SK-N-SH (cell line): ENCODE results near the gene KIF11. TPM values are rescaled to one million over a fixed set of nuclear protein-coding genes. Genes with fewer than 3 reads are reported as not detected.
"Not testable (repeated sequence)": the region's sequence is repeated elsewhere in the genome, so short reads cannot be mapped to it uniquely, and the experiment has no call there.

Experiments
- CTCF ChIA-PET: fragments of 300-600, 350-600 bp; formaldehyde crosslinking; extraction: SDS; loops from one replicate; lab custom pipeline; 2021; lab: Yijun Ruan, JAX
- POLR2A ChIA-PET: fragments of 350-600 bp; sonication (Branson Sonifier 250); formaldehyde crosslinking; extraction: SDS; loops from one replicate; lab custom pipeline; 2020; ENCODE audit warnings: antibody characterized with exemption, inconsistent platforms; lab: Yijun Ruan, JAX
- DNase-seq: peaks from one replicate; pipeline ENCODE4 v3.0.0; 2012
- H2AFZ ChIP-seq: fragments of 200-600 bp; sonication (generic); 2 replicates; pipeline ENCODE4 v1.8.1; 2016; ENCODE audit warnings: antibody characterized with exemption, mild to moderate bottlenecking, low read depth
- H3F3A ChIP-seq: fragments of 200-600 bp; sonication (generic); replicated peaks from 2 replicates; pipeline ENCODE3; 2016; ENCODE audit warnings: antibody characterized with exemption, mild to moderate bottlenecking; ENCODE audit not compliant: insufficient read depth
- H3K27ac ChIP-seq, 2 experiments: fragments of 200-500 bp in 1 of 2; fragments of 200-600 bp in 1 of 2; sonication (Bioruptor generic) in 1 of 2; sonication (generic), shearing (Covaris generic) in 1 of 2; 2 replicates each; pipeline versions ENCODE4 v1.5.1 to v1.6.1; 2014 to 2016; ENCODE audit warnings: low read depth in 2 of 2, inconsistent platforms in 1 of 2, low read length in 1 of 2, mild to moderate bottlenecking in 1 of 2, mixed read lengths in 1 of 2
- H3K27me3 ChIP-seq: fragments of 200-600 bp; sonication (generic), shearing (Covaris generic); 2 replicates; pipeline ENCODE4 v1.6.1; 2016; ENCODE audit warnings: mixed run types; ENCODE audit not compliant: insufficient read depth
- H3K36me3 ChIP-seq, 2 experiments: fragments of 200-500 bp in 1 of 2; fragments of 200-600 bp in 1 of 2; sonication (Bioruptor generic) in 1 of 2; sonication (generic) in 1 of 2; replicated peaks in 1 of 2; 2 replicates each; pipeline versions ENCODE3 to v1.5.1; 2014 to 2016; ENCODE audit warnings: low read length in 1 of 2, mild to moderate bottlenecking in 1 of 2; ENCODE audit not compliant: insufficient read depth in 2 of 2, control insufficient read depth in 1 of 2
- H3K4me1 ChIP-seq, 2 experiments: fragments of 200-500 bp in 1 of 2; fragments of 200-600 bp in 1 of 2; sonication (Bioruptor generic) in 1 of 2; sonication (generic), shearing (Covaris generic) in 1 of 2; 2 replicates each; pipeline versions ENCODE4 v1.5.1 to v1.6.1; 2014 to 2016; ENCODE audit warnings: low read depth in 1 of 2, low read length in 1 of 2, mixed run types in 1 of 2; ENCODE audit not compliant: insufficient read depth in 2 of 2, control insufficient read depth in 1 of 2
- H3K4me2 ChIP-seq: fragments of 200-600 bp; sonication (generic), shearing (Covaris generic); 2 replicates; pipeline ENCODE4 v1.6.1; 2017; ENCODE audit warnings: mixed run types
- H3K4me3 ChIP-seq, 2 experiments: fragments of 200-500 bp in 1 of 2; fragments of 200-600 bp in 1 of 2; sonication (Bioruptor generic) in 1 of 2; sonication (generic), shearing (Covaris generic) in 1 of 2; 2 replicates each; pipeline versions ENCODE4 v1.5.1 to v1.8.1; 2014 to 2016; ENCODE audit warnings: low read depth in 2 of 2, inconsistent platforms in 1 of 2, low read length in 1 of 2, mild to moderate bottlenecking in 1 of 2, mixed read lengths in 1 of 2, moderate library complexity in 1 of 2
- H3K79me2 ChIP-seq: fragments of 200-600 bp; sonication (generic); 2 replicates; pipeline ENCODE4 v1.8.1; 2017; ENCODE audit warnings: mild to moderate bottlenecking; ENCODE audit not compliant: insufficient read depth
- H3K9ac ChIP-seq: fragments of 200-600 bp; sonication (generic); 2 replicates; pipeline ENCODE4 v1.6.1; 2017; ENCODE audit warnings: mixed run types
- H3K9me2 ChIP-seq: fragments of 200-600 bp; sonication (generic); 2 replicates; pipeline ENCODE4 v1.6.1; 2017; ENCODE audit warnings: mixed run types
- H3K9me3 ChIP-seq: fragments of 200-600 bp; sonication (generic); 2 replicates; pipeline ENCODE4 v1.6.1; 2017; ENCODE audit warnings: mixed run types, mild to moderate bottlenecking, moderate library complexity
- H4K20me1 ChIP-seq: fragments of 200-600 bp; sonication (generic); 2 replicates; pipeline ENCODE4 v1.6.1; 2017; ENCODE audit warnings: mild to moderate bottlenecking, mixed run types; ENCODE audit not compliant: insufficient read depth
- ELF1 ChIP-seq: IDR thresholded peaks from 2 replicates; pipeline ENCODE4 v1.4.0; 2012
- EP300 ChIP-seq, 2 experiments: IDR thresholded peaks; 2 replicates each; pipeline versions ENCODE4 v1.4.0 to v1.6.1; 2012; ENCODE audit warnings: borderline replicate concordance in 1 of 2, low read depth in 1 of 2, low read length in 1 of 2
- JUND ChIP-seq: IDR thresholded peaks from 2 replicates; pipeline ENCODE4 v1.4.0; 2012
- MXI1 ChIP-seq: IDR thresholded peaks from 2 replicates; pipeline ENCODE4 v1.6.1; 2012; ENCODE audit warnings: mild to moderate bottlenecking, low read depth, low read length, improper control_type of control experiment
- NFIC ChIP-seq: IDR thresholded peaks from 2 replicates; pipeline ENCODE4 v1.4.0; 2012; ENCODE audit warnings: borderline replicate concordance
- NRF1 ChIP-seq: IDR thresholded peaks from 2 replicates; pipeline ENCODE4 v1.6.1; 2012; ENCODE audit warnings: low read depth, mild to moderate bottlenecking, low read length
- POLR2AphosphoS5 ChIP-seq: IDR thresholded peaks from 2 replicates; pipeline ENCODE4 v1.6.1; 2012; ENCODE audit warnings: low read depth, low read length
- RCOR1 ChIP-seq: fragments of 150-350 bp; IDR thresholded peaks from 2 replicates; pipeline ENCODE4 v1.6.1; 2017; ENCODE audit warnings: antibody characterized with exemption, low read length
- RFX5 ChIP-seq: IDR thresholded peaks from 2 replicates; pipeline ENCODE4 v1.6.1; 2012; ENCODE audit warnings: mild to moderate bottlenecking, improper control_type of control experiment, low read length
- TAF1 ChIP-seq: IDR thresholded peaks from 2 replicates; pipeline ENCODE4 v1.6.1; 2012; ENCODE audit warnings: low read depth, mild to moderate bottlenecking, low read length, moderate library complexity, borderline replicate concordance
- TEAD4 ChIP-seq: IDR thresholded peaks from 2 replicates; pipeline ENCODE4 v1.4.0; 2012; ENCODE audit warnings: mild to moderate bottlenecking, borderline replicate concordance; ENCODE audit not compliant: insufficient read depth
- WGBS: methylation state at CpG from one replicate; pipeline ENCODE4 v1.1.6; 2017; ENCODE audit warnings: low lambda C conversion rate; 5-methylcytosine and 5-hydroxymethylcytosine counted together
- polyA plus RNA-seq, 3 experiments: library from polyadenylated mRNA; depleted of rRNA; stranded (reverse); fragments of >200 nt; gene quantifications; 2 replicates each; pipeline ENCODE4 v1.2.3, GENCODE V29; 2012
- TF ChIP-seq, protein P1 (sequence below): fragments of 200-600 bp; sonication (generic); IDR thresholded peaks from 2 replicates; pipeline ENCODE4 v1.6.1; 2017; ENCODE audit warnings: antibody characterized with exemption, mild to moderate bottlenecking, moderate library complexity
- TF ChIP-seq, protein P2 (sequence below): IDR thresholded peaks from 2 replicates; pipeline ENCODE4 v1.6.1; 2012; ENCODE audit warnings: mild to moderate bottlenecking, low read depth, low read length, moderate library complexity

Gene KIF11
- polyA plus RNA-seq, 1 of the 3 experiments (the other 2 are of a cell fraction), result 4.0 TPM

GRCh38 chr10:92644921-92645320 is 52.0 kb downstream of the KIF11 start:
- Histone ChIP-seq H3K9me3 (no peaks in the 10 kb centered on the region), H3K4me2 (no peak overlapping the region), H3F3A (peaks cover 5% of the 10 kb centered on the region), H3K79me2 (peaks cover 7% of the 10 kb centered on the region; the same call in 1 of the 2 replicates), H3K9ac (no peak overlapping the region), H2AFZ (no peak overlapping the region), H3K9me2 (no peaks in the 10 kb centered on the region), H4K20me1 (no peaks in the 10 kb centered on the region), H3K27me3 (no peaks in the 10 kb centered on the region), H3K4me3 (no peak overlapping the region)
- DNase-seq, result no peak
- CTCF ChIA-PET, result interaction anchor here (1.0 to 1.8 kb wide), 7 partner anchors 10 to 128 kb away, joined by 3 to 7 read pairs (median 3); no protein-coding TSS in a partner anchor
- no peak for TF ChIP-seq JUND
- TF ChIP-seq NFIC, result no peak
- TF ChIP-seq RFX5, result no peak
- TF ChIP-seq NRF1, result no peak
- no peak for TF ChIP-seq TEAD4
- TF ChIP-seq, protein P1, sequence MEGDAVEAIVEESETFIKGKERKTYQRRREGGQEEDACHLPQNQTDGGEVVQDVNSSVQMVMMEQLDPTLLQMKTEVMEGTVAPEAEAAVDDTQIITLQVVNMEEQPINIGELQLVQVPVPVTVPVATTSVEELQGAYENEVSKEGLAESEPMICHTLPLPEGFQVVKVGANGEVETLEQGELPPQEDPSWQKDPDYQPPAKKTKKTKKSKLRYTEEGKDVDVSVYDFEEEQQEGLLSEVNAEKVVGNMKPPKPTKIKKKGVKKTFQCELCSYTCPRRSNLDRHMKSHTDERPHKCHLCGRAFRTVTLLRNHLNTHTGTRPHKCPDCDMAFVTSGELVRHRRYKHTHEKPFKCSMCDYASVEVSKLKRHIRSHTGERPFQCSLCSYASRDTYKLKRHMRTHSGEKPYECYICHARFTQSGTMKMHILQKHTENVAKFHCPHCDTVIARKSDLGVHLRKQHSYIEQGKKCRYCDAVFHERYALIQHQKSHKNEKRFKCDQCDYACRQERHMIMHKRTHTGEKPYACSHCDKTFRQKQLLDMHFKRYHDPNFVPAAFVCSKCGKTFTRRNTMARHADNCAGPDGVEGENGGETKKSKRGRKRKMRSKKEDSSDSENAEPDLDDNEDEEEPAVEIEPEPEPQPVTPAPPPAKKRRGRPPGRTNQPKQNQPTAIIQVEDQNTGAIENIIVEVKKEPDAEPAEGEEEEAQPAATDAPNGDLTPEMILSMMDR, result no peak
- TF ChIP-seq MXI1, result no peak
- TF ChIP-seq, protein P2, sequence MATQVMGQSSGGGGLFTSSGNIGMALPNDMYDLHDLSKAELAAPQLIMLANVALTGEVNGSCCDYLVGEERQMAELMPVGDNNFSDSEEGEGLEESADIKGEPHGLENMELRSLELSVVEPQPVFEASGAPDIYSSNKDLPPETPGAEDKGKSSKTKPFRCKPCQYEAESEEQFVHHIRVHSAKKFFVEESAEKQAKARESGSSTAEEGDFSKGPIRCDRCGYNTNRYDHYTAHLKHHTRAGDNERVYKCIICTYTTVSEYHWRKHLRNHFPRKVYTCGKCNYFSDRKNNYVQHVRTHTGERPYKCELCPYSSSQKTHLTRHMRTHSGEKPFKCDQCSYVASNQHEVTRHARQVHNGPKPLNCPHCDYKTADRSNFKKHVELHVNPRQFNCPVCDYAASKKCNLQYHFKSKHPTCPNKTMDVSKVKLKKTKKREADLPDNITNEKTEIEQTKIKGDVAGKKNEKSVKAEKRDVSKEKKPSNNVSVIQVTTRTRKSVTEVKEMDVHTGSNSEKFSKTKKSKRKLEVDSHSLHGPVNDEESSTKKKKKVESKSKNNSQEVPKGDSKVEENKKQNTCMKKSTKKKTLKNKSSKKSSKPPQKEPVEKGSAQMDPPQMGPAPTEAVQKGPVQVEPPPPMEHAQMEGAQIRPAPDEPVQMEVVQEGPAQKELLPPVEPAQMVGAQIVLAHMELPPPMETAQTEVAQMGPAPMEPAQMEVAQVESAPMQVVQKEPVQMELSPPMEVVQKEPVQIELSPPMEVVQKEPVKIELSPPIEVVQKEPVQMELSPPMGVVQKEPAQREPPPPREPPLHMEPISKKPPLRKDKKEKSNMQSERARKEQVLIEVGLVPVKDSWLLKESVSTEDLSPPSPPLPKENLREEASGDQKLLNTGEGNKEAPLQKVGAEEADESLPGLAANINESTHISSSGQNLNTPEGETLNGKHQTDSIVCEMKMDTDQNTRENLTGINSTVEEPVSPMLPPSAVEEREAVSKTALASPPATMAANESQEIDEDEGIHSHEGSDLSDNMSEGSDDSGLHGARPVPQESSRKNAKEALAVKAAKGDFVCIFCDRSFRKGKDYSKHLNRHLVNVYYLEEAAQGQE, result no peak
- no peak for TF ChIP-seq EP300 (IDR thresholded peaks at IDR 0.05; ENCODE audit: borderline replicate concordance in 1 of 2, low read depth in 1 of 2, low read length in 1 of 2)
- TF ChIP-seq RCOR1, result no peak
- no peak for TF ChIP-seq TAF1
- no peak for TF ChIP-seq POLR2AphosphoS5
- TF ChIP-seq ELF1, result no peak
- TF ChIP-seq, all 33 proteins: peak for 0
- Histone ChIP-seq H3K27ac (no peak overlapping the region), H3K4me1 (peaks cover 0 to 5% of the 10 kb centered on the region in 2 experiments; a peak in 1 of 4 replicates), H3K36me3 (peaks cover 37 to 52% of the 10 kb centered on the region in 2 experiments)
- POLR2A ChIA-PET, result no interaction called here
- WGBS, result 95% methylated on average over 2 of the region's 2 CpGs

DNA sequence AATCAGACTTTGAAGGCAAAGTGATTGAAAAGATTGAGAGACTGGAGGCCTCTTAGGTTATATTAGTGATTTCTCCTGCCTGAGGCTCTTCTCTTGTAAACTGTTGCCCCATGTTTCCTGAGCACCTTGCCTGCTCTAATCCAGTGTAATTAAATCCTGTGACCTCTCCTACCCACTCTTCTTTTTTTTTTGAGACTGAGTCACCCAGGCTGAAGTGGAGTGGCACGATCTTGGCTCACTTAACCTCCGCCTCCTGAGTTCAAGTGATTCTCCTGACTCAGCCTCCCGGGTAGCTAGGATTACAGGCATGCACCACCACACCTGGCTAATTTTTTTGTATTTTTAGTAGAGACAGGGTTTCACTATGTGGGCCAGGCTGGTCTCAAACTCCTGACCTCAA is 57.9 kb downstream of the KIF11 start:
- POLR2A ChIA-PET, CTCF ChIA-PET, H3K9me2 ChIP-seq, H3K27ac ChIP-seq, DNase-seq, H3K79me2 ChIP-seq, H3K4me2 ChIP-seq, H3K4me1 ChIP-seq, H3K9me3 ChIP-seq, H3K27me3 ChIP-seq, H4K20me1 ChIP-seq, H3K4me3 ChIP-seq, H3K9ac ChIP-seq, H2AFZ ChIP-seq: not testable (repeated sequence)
- Histone ChIP-seq H3F3A (peaks cover 19% of the 10 kb centered on the region), H3K36me3 (peaks cover 57 to 67% of the 10 kb centered on the region in 2 experiments)
- 96% methylated on average over 3 of the region's 3 CpGs for WGBS
